Measurements from ENCODE around the gene KCNK1.

KCNK1 gene

GRCh38 chr1:233659495-233659894, 45.6 kb downstream of the KCNK1 start:
- no peak for DNase-seq (ENCODE audit: low read depth)
- TF ChIP-seq, protein P1, sequence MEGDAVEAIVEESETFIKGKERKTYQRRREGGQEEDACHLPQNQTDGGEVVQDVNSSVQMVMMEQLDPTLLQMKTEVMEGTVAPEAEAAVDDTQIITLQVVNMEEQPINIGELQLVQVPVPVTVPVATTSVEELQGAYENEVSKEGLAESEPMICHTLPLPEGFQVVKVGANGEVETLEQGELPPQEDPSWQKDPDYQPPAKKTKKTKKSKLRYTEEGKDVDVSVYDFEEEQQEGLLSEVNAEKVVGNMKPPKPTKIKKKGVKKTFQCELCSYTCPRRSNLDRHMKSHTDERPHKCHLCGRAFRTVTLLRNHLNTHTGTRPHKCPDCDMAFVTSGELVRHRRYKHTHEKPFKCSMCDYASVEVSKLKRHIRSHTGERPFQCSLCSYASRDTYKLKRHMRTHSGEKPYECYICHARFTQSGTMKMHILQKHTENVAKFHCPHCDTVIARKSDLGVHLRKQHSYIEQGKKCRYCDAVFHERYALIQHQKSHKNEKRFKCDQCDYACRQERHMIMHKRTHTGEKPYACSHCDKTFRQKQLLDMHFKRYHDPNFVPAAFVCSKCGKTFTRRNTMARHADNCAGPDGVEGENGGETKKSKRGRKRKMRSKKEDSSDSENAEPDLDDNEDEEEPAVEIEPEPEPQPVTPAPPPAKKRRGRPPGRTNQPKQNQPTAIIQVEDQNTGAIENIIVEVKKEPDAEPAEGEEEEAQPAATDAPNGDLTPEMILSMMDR (conservative IDR thresholded peaks at IDR 0.05; ENCODE audit: control insufficient read depth, insufficient read depth, low read depth, low read length): no peak
- H3K4me3 ChIP-seq (ENCODE audit: control insufficient read depth, low read depth, low read length): no peak overlapping the region

DNA sequence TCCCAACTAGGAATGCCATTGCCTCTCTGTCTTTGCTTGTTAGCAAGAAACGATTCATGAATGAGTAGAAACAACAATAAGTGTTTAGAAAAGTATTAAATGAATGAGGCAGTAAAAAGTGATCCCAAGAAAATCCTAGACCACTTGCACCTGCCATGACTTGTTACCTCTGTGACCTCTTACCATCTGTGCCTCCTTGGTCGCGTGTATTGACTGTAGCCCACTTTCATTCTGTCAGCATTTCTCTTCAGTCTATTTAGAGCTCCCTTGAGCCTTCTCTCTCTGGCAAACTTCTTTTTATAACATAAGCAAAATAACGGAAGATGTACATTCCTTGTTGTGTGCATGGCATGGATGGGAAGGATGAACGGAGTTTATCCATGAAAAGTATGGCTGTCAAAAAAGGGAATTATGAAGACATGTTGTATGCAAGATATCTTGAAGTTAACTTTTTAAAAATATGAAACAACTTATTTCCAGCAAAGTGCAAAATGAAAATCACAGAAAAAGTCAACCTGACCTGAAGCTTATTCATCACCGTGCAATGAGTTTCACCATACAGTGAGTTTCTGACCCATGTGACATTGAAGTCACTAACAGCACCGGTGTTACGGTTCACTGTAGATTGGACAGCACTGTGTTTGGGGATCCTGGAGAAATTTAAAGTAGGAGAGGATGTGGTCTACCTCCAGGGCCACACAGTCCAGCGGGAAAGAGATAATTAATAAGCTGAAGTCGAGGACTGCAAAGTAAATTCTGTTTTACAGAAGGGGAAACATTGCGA, 47.7 kb downstream of the KCNK1 start:
- DNase-seq (ENCODE audit: low read depth): no peak
- no peak overlapping the region for H3K4me3 ChIP-seq (ENCODE audit: control insufficient read depth, low read depth, low read length)
- TF ChIP-seq, protein P1 (conservative IDR thresholded peaks at IDR 0.05; ENCODE audit: control insufficient read depth, insufficient read depth, low read depth, low read length): no peak

- H3K4me3 ChIP-seq (ENCODE audit: control insufficient read depth, low read depth, low read length): no peak overlapping the region
- TF ChIP-seq, protein P1 (conservative IDR thresholded peaks at IDR 0.05; ENCODE audit: control insufficient read depth, insufficient read depth, low read depth, low read length): no peak
- DNase-seq (ENCODE audit: low read depth): peak; percentile 21
These were observed 48.8 kb downstream of the KCNK1 start for GRCh38 chr1:233662575-233663304.

GRCh38 chr1:233664253-233664652, 50.3 kb downstream of the KCNK1 start:
- TF ChIP-seq, protein P1 (conservative IDR thresholded peaks at IDR 0.05; ENCODE audit: control insufficient read depth, insufficient read depth, low read depth, low read length): no peak
- no peak for DNase-seq (ENCODE audit: low read depth)
- H3K4me3 ChIP-seq (ENCODE audit: control insufficient read depth, low read depth, low read length): no peak overlapping the region

DNA sequence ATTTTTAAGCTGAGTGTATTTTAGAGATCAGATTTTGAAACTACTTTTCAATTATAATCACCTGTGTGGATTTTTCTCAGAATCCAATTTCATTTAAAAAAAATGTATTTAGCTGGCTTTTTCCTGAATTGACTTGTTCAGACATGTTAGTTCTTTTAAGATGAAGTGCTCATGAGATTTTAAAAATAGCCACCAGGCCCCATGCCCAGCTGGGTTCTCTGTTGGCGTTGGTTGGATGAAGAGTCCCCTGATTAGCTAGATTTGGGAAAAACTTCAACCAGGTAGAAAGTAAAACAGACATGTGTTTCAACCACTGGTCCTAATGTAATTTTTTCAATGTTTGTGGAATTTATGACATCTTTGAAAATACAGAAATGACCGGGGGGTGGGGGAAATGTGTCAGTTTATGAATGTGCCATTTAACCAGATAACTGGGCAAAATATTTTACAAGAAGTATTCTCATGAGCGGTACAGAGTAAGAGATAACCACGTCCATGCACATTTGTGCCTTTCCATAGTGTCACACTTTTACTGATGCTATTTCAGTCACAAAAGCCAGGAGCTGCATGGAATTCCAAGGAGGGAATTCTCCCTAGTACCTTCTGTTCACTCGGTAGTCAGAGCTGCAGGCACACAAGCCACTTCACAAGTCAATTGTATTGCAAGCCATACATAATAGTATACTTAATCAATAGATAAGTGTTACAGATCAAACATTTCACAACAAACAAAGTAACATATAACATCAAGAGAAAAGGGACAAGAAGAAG, 51.1 kb downstream of the KCNK1 start:
- DNase-seq (ENCODE audit: low read depth): no peak
- no peak overlapping the region for H3K4me3 ChIP-seq (ENCODE audit: control insufficient read depth, low read depth, low read length)
- TF ChIP-seq, protein P1 (conservative IDR thresholded peaks at IDR 0.05; ENCODE audit: control insufficient read depth, insufficient read depth, low read depth, low read length): no peak

DNA sequence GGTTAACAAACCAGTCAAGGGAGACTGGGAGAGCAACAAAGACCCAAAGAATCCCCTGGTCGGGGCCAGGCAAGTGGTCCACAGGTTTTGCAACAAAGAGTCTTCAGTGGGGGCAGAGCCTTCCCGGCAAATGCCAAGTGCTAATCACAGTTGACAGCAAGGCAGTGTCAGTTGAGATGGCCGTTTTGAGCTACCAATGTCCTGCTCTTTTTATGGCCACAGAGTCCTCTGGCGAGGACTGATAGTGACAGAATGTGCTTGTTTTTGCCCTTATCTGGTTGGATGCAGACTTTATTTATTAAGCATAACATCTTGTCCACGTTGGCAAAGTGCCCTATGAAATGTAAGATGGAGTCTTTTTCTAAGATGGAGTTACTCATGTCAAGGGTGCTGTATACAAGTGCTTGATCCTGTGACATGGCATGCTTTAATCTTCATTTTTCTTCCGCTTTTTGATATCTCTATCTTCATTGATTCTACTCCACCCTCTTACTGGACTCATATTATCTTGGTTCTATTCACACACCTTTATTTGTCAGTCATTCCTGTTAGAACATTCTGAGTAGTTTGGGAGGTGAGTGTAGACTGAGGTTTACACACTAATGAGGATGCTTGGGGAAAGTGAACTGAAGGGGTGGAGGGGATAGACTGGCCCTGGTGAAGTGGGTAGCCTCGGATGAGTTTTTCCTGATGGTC, 51.8 kb downstream of the KCNK1 start:
- TF ChIP-seq, protein P1 (conservative IDR thresholded peaks at IDR 0.05; ENCODE audit: control insufficient read depth, insufficient read depth, low read depth, low read length): no peak
- H3K4me3 ChIP-seq (ENCODE audit: control insufficient read depth, low read depth, low read length): no peak overlapping the region
- DNase-seq (ENCODE audit: low read depth): no peak

Data from fibroblast of mammary gland (primary cell).